ENCODE data around the gene KIAA0408.
"Not testable (repeated sequence)": the region's sequence is repeated elsewhere in the genome, so short reads cannot be mapped to it uniquely, and the experiment has no call there.

The KIAA0408 gene

GRCh38 chr6:127412016-127412415, 47.2 kb downstream of the KIAA0408 start:
- not testable (repeated sequence) for DNase-seq (ENCODE audit: low read depth in 2 of 2)

All from stimulated activated CD4-positive, alpha-beta T cell treated with anti-CD3 and anti-CD28 coated beads, Interleukin-1b, Interleukin-23, amount 100 ng/mL, for 1 hour (primary cell).